BE2C (cell line): ENCODE results near the gene POLR2M. TPM values are rescaled to one million over a fixed set of nuclear protein-coding genes. Genes with fewer than 3 reads are reported as not detected.

Source experiments
- DNase-seq: peaks from one replicate; pipeline ENCODE4 v3.0.0-alpha.2; 2020
- H3K27me3 ChIP-seq: fragments of 250-450 bp; sonication (Bioruptor Pico); 2 replicates; pipeline ENCODE4 v1.5.1; 2020; ENCODE audit warnings: mild to moderate bottlenecking
- H3K36me3 ChIP-seq: fragments of 250-450 bp; sonication (Bioruptor Pico); 2 replicates; pipeline ENCODE4 v1.5.1; 2020; ENCODE audit warnings: mild to moderate bottlenecking
- H3K4me1 ChIP-seq: fragments of 250-450 bp; sonication (Bioruptor Pico); 2 replicates; pipeline ENCODE4 v1.5.1; 2020
- H3K4me3 ChIP-seq: 2 replicates; pipeline ENCODE4 v1.5.1; 2011; ENCODE audit warnings: low read depth, low read length
- H3K9me3 ChIP-seq: fragments of 250-450 bp; sonication (Bioruptor Pico); 2 replicates; pipeline ENCODE4 v1.5.1; 2020
- CTCF ChIP-seq: IDR thresholded peaks from 2 replicates; pipeline ENCODE4 v1.5.1; 2012; ENCODE audit warnings: mild to moderate bottlenecking, low read depth, low read length
- polyA plus RNA-seq: library from polyadenylated mRNA; unstranded; fragments of >200 nt; gene quantifications from one replicate; pipeline ENCODE4 v1.2.1, GENCODE V29; 2012; ENCODE audit warnings: low read depth, missing spikeins; ENCODE audit not compliant: insufficient read length, insufficient read depth

The POLR2M gene
- polyA plus RNA-seq, result 43.1 TPM

- H3K36me3 ChIP-seq, result peaks cover 22% of the 10 kb centered on the region
- no peaks in the 10 kb centered on the region for H3K9me3 ChIP-seq
- no peaks in the 10 kb centered on the region for H3K27me3 ChIP-seq
- peak within 1 kb of the TSS; percentile 98 for H3K4me3 ChIP-seq
- peaks cover 4% of the 10 kb centered on the region for H3K4me1 ChIP-seq
- TF ChIP-seq CTCF, result no peak
- peak; percentile 93 for DNase-seq
Measured at GRCh38 chr15:57706405-57707209, at the start of gene POLR2M. Gene POLR2M, plus strand, starts transcription at chr15:57706714. Its CDS starts 129 bp downstream, at chr15:57706843.

GRCh38 chr15:57657619-57658018 is 48.9 kb upstream of the POLR2M start:
- H3K36me3 ChIP-seq, result no peaks in the 10 kb centered on the region
- no peaks in the 10 kb centered on the region for H3K9me3 ChIP-seq
- no peaks in the 10 kb centered on the region for H3K27me3 ChIP-seq
- H3K4me1 ChIP-seq, result no peaks in the 10 kb centered on the region; the same call in 1 of the 2 replicates
- DNase-seq, result no peak
- no peak for TF ChIP-seq CTCF
- H3K4me3 ChIP-seq, result no peak overlapping the region

GRCh38 chr15:57662091-57662744 is 44.3 kb upstream of the POLR2M start:
- no peaks in the 10 kb centered on the region for H3K9me3 ChIP-seq
- no peak overlapping the region for H3K4me3 ChIP-seq
- H3K36me3 ChIP-seq, result no peaks in the 10 kb centered on the region
- TF ChIP-seq CTCF, result no peak
- no peak for DNase-seq
- H3K27me3 ChIP-seq, result no peaks in the 10 kb centered on the region
- H3K4me1 ChIP-seq, result no peaks in the 10 kb centered on the region; the same call in 1 of the 2 replicates

- DNase-seq, result peak; percentile 21
- no peak for TF ChIP-seq CTCF
- peaks cover 3% of the 10 kb centered on the region; the same call in 1 of the 2 replicates for H3K4me1 ChIP-seq
- H3K4me3 ChIP-seq, result no peak overlapping the region
- H3K9me3 ChIP-seq, result no peaks in the 10 kb centered on the region
- H3K36me3 ChIP-seq, result no peaks in the 10 kb centered on the region
- no peaks in the 10 kb centered on the region for H3K27me3 ChIP-seq
Measured at GRCh38 chr15:57662802-57663201, 43.7 kb upstream of the POLR2M start.

- Histone ChIP-seq H3K4me3 (no peak overlapping the region), H3K36me3 (no peaks in the 10 kb centered on the region), H3K9me3 (no peaks in the 10 kb centered on the region), H3K4me1 (peaks cover 3% of the 10 kb centered on the region; the same call in 1 of the 2 replicates), H3K27me3 (no peaks in the 10 kb centered on the region)
- TF ChIP-seq CTCF, result no peak
- DNase-seq, result no peak
Measured at GRCh38 chr15:57663262-57663661, 43.3 kb upstream of the POLR2M start.

- H3K36me3 ChIP-seq, result no peaks in the 10 kb centered on the region
- H3K4me3 ChIP-seq, result no peak overlapping the region
- H3K9me3 ChIP-seq, result no peaks in the 10 kb centered on the region
- no peaks in the 10 kb centered on the region for H3K27me3 ChIP-seq
- H3K4me1 ChIP-seq, result peaks cover 3% of the 10 kb centered on the region; the same call in 1 of the 2 replicates
- no peak for TF ChIP-seq CTCF
- no peak for DNase-seq
Measured at GRCh38 chr15:57665194-57665593, 41.3 kb upstream of the POLR2M start.
